ENCODE data around the gene PCK1.

The PCK1 gene

DNA sequence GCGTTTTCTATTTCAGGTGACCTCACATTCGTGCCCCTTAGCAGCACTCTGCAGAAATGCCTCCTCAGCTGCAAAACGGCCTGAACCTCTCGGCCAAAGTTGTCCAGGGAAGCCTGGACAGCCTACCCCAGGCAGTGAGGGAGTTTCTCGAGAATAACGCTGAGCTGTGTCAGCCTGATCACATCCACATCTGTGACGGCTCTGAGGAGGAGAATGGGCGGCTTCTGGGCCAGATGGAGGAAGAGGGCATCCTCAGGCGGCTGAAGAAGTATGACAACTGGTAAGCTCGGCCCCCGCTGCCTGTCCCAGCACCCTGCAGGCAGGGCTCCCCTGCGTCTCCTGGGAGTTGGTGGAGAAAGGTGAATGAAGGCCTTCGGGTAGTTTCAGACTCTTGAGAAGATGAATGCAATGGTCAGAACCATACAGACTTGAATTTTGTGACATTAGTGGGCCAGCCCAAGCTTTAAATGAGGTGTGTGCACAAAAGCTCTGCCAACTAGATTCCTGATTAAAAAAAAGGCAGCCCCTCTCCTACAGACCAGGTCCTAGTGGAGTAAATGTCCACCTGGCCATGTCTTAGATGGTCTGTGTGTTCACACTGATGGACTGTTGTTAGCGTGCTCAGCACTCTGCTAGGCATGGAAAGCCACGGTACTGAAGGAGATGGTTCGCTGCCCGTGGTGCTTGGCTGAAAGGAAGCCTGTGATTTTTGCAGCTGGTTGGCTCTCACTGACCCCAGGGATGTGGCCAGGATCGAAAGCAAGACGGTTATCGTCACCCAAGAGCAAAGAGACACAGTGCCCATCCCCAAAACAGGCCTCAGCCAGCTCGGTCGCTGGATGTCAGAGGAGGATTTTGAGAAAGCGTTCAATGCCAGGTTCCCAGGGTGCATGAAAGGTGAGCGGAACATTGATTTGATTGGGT, 708 bp downstream of the PCK1 start:
- no peak for DNase-seq (ENCODE audit: low read depth)

DNA sequence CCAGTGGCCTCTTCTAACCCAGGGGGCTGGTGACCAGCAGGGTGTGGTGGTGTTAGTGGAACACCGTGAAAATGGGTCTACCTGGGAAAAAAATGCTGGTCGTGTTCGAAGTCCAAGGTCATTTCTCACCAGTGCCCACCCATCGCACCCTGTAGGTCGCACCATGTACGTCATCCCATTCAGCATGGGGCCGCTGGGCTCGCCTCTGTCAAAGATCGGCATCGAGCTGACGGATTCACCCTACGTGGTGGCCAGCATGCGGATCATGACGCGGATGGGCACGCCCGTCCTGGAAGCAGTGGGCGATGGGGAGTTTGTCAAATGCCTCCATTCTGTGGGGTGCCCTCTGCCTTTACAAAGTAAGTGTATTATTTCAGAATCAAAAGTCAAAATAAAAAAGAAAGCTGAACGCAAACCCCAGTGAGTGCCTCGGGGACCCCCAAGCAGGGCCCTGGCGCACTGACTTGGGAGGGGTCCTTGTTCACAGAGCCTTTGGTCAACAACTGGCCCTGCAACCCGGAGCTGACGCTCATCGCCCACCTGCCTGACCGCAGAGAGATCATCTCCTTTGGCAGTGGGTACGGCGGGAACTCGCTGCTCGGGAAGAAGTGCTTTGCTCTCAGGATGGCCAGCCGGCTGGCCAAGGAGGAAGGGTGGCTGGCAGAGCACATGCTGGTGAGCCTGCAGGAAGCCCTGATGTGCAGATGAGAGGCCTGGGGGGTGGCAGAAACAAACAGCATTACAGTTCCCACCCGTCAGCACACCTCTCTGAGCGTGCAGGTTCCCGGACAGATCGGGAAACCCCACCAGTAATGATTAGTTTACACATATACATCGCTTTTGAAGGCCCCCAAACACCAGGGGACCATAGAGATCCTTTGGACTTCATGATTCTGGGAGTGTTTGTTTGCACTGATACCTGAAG, 1.9 kb downstream of the PCK1 start:
- DNase-seq (ENCODE audit: low read depth), result no peak

DNA sequence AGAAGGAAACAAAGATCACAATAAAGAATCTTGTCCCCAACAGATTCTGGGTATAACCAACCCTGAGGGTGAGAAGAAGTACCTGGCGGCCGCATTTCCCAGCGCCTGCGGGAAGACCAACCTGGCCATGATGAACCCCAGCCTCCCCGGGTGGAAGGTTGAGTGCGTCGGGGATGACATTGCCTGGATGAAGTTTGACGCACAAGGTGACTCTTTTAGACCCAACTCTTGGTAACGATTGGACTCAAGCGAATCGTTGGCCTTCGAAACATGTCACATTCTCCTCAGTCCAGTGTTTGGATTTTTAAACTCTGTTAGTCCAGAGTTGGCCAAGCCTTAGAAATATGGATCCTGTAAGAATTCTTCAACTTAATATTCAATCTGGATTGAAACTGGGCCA, 2.6 kb downstream of the PCK1 start:
- no peak for DNase-seq (ENCODE audit: low read depth)

DNA sequence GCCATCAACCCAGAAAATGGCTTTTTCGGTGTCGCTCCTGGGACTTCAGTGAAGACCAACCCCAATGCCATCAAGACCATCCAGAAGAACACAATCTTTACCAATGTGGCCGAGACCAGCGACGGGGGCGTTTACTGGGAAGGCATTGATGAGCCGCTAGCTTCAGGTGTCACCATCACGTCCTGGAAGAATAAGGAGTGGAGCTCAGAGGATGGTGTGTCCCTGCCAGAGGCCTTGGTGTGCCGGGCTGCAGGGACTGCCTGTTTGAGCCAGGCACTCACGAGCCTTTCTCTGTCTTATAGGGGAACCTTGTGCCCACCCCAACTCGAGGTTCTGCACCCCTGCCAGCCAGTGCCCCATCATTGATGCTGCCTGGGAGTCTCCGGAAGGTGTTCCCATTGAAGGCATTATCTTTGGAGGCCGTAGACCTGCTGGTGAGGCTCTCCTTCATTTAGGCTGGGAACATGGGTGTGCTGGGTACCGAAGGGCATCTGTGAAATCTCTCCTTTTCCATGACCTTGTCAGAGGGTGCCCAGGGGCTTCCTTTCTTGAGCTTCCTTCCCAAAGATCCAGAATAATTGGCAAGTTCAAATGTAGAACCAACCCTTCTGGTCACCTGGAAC, 3.4 kb downstream of the PCK1 start:
- DNase-seq (ENCODE audit: low read depth), result no peak

DNA sequence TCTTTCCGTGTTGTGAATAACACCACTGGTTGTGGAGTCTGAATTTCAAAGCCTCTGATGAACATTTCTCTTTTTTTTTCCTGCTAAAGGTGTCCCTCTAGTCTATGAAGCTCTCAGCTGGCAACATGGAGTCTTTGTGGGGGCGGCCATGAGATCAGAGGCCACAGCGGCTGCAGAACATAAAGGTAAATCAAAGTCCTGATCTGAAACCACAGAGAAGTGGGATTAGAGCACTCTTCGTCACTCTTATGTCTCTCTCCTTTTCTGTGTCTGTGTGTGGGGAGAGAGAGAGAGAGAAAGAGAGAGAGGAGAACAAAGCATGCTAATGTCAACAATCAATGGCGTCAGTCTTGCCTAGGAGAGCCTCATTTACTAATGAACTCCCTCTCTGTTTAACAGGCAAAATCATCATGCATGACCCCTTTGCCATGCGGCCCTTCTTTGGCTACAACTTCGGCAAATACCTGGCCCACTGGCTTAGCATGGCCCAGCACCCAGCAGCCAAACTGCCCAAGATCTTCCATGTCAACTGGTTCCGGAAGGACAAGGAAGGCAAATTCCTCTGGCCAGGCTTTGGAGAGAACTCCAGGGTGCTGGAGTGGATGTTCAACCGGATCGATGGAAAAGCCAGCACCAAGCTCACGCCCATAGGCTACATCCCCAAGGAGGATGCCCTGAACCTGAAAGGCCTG, 4.2 kb downstream of the PCK1 start:
- DNase-seq (ENCODE audit: low read depth), result no peak

DNA sequence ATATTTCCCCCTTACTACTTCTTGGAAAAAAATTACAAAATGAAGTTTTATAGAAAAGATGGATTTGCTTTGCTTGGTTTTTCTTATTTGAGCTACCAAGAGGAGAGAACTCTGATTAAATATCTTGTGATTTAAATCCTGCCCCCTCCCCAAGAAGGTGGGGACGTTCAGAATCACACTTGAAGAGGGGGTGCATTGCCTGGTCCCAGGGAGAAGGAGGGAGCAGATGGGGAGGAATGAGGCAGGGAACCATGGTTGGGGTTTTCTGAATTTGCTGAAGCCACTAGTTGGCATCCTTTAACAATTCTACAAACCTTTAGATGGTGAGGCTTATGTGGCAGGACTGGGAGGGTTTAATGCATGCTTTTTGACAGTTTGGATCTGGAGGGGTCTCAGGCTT, 5.5 kb downstream of the PCK1 start:
- DNase-seq (ENCODE audit: low read depth), result no peak

DNA sequence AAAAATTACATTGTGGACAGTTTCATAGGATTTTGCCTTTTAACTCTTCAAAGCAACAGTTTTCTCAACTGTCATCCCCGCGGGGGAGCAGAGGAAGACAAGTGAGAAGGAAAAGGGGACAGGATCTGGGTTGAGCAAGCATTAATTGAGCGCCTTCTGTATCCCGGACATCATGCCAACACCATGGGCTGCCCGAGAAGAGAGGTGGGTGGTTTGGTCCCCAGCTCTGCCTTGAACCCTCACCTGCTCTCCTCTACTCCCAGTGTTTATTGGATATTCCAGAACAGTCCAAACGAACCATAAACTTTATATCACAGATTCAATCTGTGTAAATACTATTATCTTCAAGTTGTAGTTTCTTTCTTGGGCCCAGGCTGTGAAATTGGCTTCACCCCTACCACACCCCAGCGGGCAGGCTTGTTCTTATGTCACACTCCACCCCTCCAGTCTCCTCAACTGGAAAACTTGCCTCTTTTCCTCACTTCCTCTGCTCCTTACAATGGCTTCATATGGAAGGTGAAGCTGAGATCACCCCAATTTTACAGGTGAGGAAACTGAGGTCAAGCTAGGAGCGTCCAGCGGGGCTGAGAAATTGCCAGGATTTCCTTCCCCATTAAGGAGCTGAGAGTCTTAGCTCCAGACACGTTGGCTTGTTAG, 6.0 kb downstream of the PCK1 start:
- no peak for DNase-seq (ENCODE audit: low read depth)

DNA sequence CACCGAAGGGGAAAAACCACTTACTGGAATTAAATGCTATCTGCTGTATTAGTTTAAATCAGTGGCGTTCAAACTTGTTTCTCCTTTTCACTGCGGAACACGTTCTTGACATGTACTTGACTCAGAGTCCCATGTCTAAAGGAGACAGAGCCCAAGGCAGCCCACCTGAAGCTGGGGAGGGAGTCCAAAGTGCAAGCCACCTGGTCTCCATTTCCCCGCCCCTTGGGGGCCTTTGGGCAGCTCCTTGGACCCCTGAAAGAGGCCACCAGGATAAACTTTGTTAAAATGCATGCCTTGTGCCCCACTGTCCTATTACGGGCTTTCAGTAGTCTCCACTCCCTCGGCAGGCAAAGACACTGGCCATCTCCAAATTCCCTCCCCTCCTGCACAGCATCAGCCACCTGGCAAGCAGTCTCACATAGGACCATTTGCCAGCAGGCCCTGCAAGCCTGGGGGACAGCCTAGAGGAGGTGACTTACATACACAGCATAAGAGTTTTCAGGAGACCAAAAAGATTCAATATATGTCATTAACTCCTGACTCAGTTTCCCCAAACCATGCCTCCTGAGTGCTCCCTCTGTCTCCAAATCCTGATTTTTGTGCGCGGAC, 6.7 kb downstream of the PCK1 start:
- no peak for DNase-seq (ENCODE audit: low read depth)

DNA sequence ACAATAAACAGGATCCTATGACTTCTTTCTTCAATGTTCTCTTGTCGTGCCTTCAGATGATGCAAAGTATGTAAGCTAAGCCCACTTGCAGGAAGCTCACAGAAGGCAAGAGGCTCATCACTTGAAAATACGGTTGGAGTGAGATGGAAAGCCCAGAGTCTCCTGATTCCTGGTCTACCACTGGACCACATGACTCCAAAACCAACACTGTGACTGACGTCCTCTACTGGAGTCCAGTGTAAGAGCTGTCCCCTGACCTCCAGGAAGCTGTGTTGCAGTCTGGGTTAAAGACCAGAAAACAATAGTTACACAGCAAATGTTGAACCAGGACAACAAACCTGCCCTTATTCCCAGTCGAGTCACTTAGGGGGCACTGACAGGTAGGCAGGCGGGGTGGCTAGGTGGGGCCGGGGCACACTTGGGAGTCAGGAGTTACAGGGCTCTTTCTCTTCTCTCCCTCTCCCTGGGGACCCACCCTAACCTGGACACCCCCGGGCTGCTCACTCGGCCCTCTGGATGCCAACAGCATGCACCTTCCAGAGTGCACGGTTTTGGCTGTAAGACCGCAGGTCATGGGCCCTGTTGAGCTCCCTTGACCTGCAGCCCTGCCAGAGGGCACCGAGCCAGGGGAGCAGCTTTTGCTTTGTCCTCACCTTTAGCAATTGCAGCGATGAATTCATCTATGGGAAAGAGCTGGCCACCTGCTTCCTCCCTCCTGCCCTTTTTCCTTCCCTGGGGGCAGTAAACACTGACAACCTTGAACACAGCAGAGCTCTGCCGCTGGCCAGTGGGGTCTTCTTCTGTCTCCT, 7.4 kb downstream of the PCK1 start:
- no peak for DNase-seq (ENCODE audit: low read depth)

DNA sequence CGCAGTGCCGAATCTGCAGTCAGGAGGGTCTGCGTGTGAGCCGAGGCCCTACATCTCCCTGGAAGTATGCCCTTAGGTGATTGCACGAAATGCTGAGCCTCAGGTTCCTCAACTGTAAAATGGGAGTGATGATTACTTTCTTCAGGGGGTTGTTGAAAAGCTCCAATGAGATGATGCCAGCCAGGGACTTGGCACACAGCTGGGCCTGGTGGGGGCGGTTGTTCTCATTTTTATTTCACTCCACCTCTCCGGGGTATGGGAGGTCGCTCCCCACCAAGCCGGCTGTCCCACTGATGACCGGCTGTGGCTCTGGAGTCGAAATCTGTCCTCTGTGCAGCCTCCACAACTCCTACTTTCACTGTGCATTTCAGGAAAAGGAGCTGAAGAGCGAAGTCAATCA, 8.1 kb downstream of the PCK1 start:
- no peak for DNase-seq (ENCODE audit: low read depth)

DNA sequence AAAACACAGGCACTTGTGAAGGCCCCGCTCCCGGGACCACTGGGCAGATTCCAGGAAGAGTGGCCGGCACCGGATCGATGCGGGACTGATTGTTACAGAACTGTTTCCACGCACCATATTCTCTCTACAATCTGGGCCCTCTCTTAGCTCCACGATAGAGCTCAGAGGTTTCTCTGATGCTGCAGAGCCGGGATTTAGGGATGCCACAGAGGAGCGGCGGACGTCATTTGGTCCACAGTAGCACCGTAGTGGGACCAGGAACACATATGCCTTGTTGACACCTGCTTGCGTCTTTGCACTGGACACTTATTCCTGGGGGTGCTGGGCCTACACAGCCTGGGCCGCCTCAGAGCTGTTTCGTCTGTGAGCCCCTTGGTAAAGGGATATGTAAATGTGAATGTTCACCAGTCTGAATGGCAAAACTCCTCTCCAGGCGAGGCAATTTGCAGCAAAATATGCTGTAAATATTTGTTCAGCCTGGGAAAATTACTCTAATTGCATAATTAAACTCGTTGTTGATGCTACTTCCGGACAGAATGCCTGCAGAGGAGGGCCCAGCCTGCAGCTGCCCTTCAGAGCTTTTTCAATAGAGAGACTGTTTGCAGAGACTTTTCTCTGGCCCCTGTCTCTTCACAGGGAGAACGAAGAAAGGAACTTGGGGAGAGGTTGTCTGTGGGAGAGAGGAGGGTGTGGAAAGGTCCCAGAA, 9.4 kb downstream of the PCK1 start:
- DNase-seq (ENCODE audit: low read depth), result no peak

DNA sequence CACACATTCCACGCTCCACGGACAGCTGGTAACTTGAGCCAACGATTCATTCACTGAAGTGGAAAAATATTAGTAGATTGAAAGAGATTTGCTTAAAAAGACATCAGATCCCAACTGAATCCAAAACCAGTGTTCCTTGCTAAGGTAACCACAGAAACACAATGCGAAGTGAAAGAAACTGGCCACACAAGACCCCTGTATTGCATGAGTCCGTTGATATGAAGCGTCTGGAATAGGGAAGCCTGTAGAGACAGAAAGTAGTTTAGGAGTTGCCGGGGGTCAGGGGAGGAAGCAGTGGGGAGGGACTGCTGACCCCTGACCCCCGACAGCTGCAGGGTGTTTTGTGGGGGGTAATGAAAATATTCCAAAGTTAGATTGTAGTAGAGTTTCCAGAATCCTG, 10.0 kb downstream of the PCK1 start:
- DNase-seq (ENCODE audit: low read depth), result no peak

DNA sequence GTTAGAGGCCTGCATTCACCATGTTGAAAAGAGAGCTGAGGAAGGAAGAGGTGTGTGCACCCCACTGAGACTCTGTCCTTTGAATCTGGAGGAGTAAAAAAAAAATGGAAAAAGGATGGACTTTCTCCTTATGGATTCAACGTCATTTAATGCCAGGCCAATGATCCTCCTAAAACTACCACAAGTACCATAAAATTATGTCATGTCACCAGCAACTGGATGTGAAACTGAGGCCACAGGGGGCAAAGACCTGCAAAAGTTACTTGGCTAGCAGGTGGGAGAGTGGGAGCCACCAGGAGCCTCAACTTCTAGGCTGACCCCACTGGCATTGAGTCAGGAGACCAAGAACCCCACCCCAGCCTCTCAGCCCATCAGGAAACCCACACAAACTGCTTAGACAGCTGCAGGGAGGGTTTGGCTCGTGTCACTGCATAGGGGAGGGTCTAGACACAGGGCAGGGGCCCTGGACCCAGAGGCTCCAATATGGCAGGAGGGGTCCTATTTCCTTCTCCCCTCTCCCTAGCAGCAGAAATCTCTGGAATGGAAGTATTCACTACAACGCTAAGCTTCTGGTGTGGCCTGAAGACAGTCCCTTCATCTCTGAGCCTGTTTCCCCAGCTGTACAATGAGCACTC, 11.0 kb downstream of the PCK1 start:
- DNase-seq (ENCODE audit: low read depth), result no peak

DNA sequence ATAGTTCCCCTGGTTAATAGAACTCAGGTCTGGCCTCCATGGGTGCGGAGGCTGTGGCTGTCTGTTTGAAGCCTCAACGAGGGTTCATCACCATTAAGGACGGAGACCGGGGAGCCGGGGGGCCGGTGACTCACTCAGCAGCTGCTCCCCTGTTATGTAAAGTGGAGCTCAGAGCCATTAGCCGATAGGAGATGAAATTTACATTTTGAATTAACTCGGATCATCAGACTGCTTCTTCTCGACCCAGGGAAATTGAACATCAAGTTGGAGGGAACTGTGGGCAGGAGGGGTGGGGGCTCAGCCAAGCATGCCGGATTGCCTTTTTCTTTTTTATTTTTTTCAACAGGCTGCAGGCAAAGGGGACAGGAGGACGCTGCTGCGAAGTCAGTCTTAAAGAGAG, 12.3 kb downstream of the PCK1 start:
- no peak for DNase-seq (ENCODE audit: low read depth)

DNA sequence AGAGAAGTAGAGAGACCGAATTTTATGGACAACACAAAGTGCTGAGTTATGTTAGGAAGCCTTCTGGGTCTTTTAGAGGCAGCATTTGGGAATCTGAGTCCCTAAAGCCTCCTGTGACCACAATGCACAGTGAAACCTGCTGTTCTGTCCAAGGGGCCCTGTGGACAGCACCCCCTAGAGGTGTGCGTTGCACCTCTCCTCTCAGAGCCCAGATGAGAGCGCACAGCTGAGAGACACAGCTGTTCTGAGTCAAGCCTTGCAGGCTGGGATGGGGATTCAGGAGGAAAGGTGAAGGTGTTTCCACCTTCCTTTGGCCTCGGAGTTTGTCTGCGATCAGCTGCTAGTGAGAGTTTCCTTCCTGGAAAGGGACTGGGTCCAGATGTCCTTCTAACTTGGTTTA, 13.0 kb downstream of the PCK1 start:
- no peak for DNase-seq (ENCODE audit: low read depth)

DNA sequence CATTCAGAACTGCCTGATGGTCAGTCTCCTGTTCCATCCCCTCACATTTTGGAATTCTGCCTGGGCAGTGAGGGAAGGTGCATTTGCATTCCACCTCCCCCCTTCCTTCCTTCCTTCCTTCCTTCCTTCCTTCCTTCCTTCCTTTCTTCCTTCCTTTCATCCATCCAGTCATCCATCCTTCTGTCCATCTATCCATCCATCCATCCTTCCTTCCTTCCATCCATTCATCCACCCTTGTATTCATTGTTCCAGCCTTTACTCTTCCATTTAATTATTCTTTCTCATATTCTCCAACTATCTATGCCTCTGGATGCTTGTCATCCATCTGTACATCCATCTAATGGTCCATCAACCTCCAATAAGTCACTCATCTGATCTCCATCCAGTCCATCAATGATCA, 14.0 kb downstream of the PCK1 start:
- DNase-seq (ENCODE audit: low read depth), result no peak

DNA sequence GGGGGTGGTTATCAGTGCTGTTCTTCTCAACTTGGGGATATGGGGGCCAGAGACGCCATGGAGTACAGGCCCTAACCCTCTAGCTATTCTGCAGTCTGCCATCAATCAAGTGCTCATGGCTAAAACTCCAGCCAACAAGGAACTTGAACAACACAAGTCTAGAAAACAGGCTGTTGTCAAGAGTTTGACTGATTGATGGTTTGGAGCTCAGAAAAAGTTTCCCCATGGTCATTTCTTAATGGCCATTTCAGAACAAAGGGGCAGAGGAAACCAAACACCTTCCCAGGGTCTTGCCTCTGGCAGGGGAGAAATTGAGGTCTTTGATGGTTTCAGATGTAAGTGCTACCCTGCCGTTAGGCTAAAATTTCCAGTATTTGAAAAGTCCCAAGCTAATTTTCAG, 15.1 kb downstream of the PCK1 start:
- no peak for DNase-seq (ENCODE audit: low read depth)

DNA sequence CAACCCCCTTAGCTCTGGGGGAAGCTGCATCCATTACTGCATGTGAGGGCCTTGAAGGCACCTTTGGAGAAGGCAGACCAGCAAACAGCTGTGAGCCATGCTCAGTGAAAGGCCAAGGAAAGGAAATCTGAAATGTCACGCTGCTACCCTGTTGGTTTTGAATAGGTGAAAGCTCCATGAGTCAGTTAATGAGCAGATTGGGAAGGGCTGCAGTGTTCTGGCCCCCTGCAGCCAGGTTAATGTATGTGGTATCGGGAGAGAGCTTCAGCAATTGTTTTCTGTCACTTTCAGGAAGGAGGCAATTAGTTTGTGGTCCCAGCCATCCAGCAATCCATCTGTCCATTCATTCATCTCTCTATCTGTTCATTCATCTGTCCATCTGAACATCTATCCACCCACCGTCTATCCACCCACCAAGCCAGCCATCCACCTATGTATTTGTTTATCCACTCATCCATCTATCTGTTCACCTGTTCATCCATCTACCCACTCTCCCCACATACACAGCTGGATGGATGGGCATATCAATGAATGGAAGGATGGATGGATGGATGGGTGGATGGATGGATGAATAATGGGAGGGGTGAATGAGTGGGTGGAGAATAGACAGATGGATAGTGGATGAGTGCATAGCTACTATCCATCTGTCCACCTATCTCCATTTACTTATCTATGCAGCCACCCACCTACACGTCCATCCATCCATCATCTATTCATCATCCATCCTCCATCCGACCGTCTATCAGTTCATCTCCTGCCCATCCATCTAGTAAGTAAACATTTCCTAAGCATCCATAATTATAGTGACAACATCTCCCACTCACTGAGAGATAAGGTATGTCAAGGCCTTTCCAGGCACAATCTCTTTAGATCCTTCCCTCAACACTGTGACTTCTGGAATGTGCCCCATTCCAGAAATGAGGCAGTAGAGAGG, 16.0 kb downstream of the PCK1 start:
- DNase-seq (ENCODE audit: low read depth), result no peak

Measured in stimulated activated CD8-positive, alpha-beta memory T cell treated with anti-CD3 and anti-CD28 coated beads, Interleukin-15, amount 100 ng/mL, for 24 hours (primary cell).